Measurements from ENCODE around the gene BAX. TPM values are rescaled to one million over a fixed set of nuclear protein-coding genes. Genes with fewer than 3 reads are reported as not detected.
A peak's percentile ranks its signal among the peaks of the same experiment; 100 is the strongest.

BAX gene
- total RNA-seq, 1 experiment from 2014 or later = 346 TPM

DNA sequence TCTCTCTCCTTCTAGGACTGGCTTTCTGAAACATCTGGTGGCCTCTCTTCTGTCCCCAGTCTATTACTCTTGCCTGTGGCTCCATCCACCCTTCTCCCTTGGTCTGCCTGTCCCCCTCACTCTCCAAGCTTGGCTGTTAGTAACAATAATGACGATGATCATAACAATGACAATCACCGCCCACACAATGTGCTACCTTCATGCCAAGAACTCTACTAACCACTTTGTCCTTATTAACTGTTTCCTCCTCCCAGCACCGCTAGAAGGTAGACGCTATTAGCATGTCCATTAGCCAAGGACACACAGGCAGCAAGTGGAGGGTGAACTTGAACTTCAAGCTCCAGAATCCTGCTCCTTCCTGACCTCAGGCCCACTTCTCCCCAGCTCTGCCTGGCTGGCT, 35.7 kb downstream of the BAX start (continued):
- TF ChIP-seq, protein P1, sequence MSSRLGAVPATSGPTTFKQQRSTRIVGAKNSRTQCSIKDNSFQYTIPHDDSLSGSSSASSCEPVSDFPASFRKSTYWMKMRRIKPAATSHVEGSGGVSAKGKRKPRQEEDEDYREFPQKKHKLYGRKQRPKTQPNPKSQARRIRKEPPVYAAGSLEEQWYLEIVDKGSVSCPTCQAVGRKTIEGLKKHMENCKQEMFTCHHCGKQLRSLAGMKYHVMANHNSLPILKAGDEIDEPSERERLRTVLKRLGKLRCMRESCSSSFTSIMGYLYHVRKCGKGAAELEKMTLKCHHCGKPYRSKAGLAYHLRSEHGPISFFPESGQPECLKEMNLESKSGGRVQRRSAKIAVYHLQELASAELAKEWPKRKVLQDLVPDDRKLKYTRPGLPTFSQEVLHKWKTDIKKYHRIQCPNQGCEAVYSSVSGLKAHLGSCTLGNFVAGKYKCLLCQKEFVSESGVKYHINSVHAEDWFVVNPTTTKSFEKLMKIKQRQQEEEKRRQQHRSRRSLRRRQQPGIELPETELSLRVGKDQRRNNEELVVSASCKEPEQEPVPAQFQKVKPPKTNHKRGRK (CRISPR knock-in tag; IDR thresholded peaks at IDR 0.05; ENCODE audit: borderline replicate concordance) = no peak
- TF ChIP-seq TEAD1 (CRISPR knock-in tag; IDR thresholded peaks at IDR 0.05) (no peak), SP1 (CRISPR knock-in tag; conservative IDR thresholded peaks at IDR 0.05) (no peak), FOXP1 (CRISPR knock-in tag; IDR thresholded peaks at IDR 0.05; ENCODE audit: borderline replicate concordance) (no peak), TEAD4 (CRISPR knock-in tag; IDR thresholded peaks at IDR 0.05) (no peak)

GRCh38 chr19:48991011-48991609, 36.4 kb downstream of the BAX start:
- POLR2A ChIA-PET = no interaction called here
- DNase-seq (ENCODE audit: low spot score) (no peak), ATAC-seq (no peak)
- Mint-ChIP-seq H3K4me3 (no peak overlapping the region), H3K27me3 (ENCODE audit: low read depth) (no peaks in the 10 kb centered on the region), H3K4me1 (peaks cover 33% of the 10 kb centered on the region), H3K36me3 (peaks cover 24% of the 10 kb centered on the region), H3K9me3 (no peaks in the 10 kb centered on the region), H3K27ac (no peak overlapping the region)
- TF ChIP-seq TEAD4 (CRISPR knock-in tag; IDR thresholded peaks at IDR 0.05) = no peak
- TF ChIP-seq MXD4 (CRISPR knock-in tag; IDR thresholded peaks at IDR 0.05; ENCODE audit: borderline replicate concordance) = no peak
- no peak for TF ChIP-seq ZNF232 (CRISPR knock-in tag; IDR thresholded peaks at IDR 0.05)
- TF ChIP-seq JUN (CRISPR knock-in tag; IDR thresholded peaks at IDR 0.05) = no peak
- no peak for TF ChIP-seq STAT6 (CRISPR knock-in tag; conservative IDR thresholded peaks at IDR 0.05; ENCODE audit: low read depth)
- CTCF ChIA-PET = interaction anchor here (1.1 to 3.4 kb wide), 6 partner anchors 9 to 208 kb away, joined by 3 to 60 read pairs (median 16); partner anchors contain the start of gene CGB7

DNA sequence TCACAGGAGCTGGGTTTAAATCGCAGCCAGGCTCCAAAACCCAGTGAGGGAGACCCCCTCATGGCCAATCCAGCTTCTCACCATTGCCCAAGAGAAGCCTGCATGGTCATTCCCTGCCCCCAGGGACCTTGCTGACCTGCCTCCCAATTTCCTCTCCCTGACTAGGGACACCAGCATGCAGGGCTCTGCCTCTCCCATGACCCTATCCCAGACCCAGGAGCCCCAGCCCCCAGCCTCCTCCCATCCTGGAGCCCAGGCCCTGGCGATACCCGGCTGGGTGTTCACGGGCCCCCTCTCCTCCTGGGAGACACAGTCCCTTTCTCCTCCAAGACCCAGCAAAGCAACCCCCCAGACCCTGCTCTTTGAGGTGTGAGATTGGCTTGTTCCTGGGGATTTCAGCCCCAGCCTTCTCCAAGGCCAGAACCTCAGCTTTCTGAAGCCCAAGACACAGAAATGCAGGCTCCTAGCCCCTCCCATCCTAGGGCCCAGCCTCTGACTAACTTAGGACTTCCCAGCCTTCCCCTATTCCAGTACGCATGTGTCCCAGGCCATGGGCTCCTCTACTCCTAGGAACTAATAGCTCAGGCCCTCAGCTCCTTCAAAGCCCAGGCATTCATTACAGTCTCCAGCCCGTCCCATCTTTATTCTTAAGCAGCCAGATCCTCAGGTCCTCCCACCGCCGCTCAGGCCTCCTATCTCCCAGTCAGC, 37.4 kb downstream of the BAX start:
- ChIA-PET CTCF (interaction anchor here (0.9 to 3.4 kb wide), 19 partner anchors 8 to 218 kb away, joined by 3 to 60 read pairs (median 11); partner anchors contain the start of genes CGB2, CGB7, DHDH and LHB), POLR2A (interaction anchor here (0.5 to 2.1 kb wide), 4 partner anchors 21 to 538 kb away, joined by 3 to 10 read pairs (median 5); no protein-coding TSS in a partner anchor)
- peaks cover 24% of the 10 kb centered on the region for H3K36me3 Mint-ChIP-seq

More for the DNA sequence above, 37.4 kb downstream of the BAX start:
- Mint-ChIP-seq H3K27ac (peak overlapping the region; percentile 95), H3K4me1 (peaks cover 33% of the 10 kb centered on the region), H3K27me3 (ENCODE audit: low read depth) (no peaks in the 10 kb centered on the region), H3K4me3 (peak overlapping the region; percentile 99), H3K9me3 (no peaks in the 10 kb centered on the region)
- DNase-seq (ENCODE audit: low spot score) (no peak), ATAC-seq (peak; percentile 10)
- no peak for TF ChIP-seq ZNF263 (CRISPR knock-in tag; IDR thresholded peaks at IDR 0.05; ENCODE audit: low read depth)
- TF ChIP-seq MXD4 (CRISPR knock-in tag; IDR thresholded peaks at IDR 0.05; ENCODE audit: borderline replicate concordance) = no peak
- no peak for TF ChIP-seq ZBTB21 (CRISPR knock-in tag; IDR thresholded peaks at IDR 0.05; ENCODE audit: borderline replicate concordance)
- TF ChIP-seq, protein P2, sequence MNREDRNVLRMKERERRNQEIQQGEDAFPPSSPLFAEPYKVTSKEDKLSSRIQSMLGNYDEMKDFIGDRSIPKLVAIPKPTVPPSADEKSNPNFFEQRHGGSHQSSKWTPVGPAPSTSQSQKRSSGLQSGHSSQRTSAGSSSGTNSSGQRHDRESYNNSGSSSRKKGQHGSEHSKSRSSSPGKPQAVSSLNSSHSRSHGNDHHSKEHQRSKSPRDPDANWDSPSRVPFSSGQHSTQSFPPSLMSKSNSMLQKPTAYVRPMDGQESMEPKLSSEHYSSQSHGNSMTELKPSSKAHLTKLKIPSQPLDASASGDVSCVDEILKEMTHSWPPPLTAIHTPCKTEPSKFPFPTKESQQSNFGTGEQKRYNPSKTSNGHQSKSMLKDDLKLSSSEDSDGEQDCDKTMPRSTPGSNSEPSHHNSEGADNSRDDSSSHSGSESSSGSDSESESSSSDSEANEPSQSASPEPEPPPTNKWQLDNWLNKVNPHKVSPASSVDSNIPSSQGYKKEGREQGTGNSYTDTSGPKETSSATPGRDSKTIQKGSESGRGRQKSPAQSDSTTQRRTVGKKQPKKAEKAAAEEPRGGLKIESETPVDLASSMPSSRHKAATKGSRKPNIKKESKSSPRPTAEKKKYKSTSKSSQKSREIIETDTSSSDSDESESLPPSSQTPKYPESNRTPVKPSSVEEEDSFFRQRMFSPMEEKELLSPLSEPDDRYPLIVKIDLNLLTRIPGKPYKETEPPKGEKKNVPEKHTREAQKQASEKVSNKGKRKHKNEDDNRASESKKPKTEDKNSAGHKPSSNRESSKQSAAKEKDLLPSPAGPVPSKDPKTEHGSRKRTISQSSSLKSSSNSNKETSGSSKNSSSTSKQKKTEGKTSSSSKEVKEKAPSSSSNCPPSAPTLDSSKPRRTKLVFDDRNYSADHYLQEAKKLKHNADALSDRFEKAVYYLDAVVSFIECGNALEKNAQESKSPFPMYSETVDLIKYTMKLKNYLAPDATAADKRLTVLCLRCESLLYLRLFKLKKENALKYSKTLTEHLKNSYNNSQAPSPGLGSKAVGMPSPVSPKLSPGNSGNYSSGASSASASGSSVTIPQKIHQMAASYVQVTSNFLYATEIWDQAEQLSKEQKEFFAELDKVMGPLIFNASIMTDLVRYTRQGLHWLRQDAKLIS (CRISPR knock-in tag; IDR thresholded peaks at IDR 0.05; ENCODE audit: borderline replicate concordance) = no peak
- no peak for TF ChIP-seq ZNF232 (CRISPR knock-in tag; IDR thresholded peaks at IDR 0.05)
- no peak for TF ChIP-seq SP1 (CRISPR knock-in tag; conservative IDR thresholded peaks at IDR 0.05)
- TF ChIP-seq EMX1 (CRISPR knock-in tag; IDR thresholded peaks at IDR 0.05) = no peak
- TF ChIP-seq OVOL2 (CRISPR knock-in tag; IDR thresholded peaks at IDR 0.05; ENCODE audit: borderline replicate concordance) = no peak
